ENCODE measurements around the gene LEKR1. TPM values are rescaled to one million over a fixed set of nuclear protein-coding genes. Genes with fewer than 3 reads are reported as not detected.

LEKR1 gene
- polyA plus RNA-seq, 1 donor from 2014 or later, result 2.7 TPM

GRCh38 chr3:156923349-156923748 is 97.2 kb downstream of the LEKR1 start:
- H3F3A ChIP-seq (ENCODE audit: insufficient read depth, low read length, poor library complexity, severe bottlenecking), result no peaks in the 10 kb centered on the region
- H3K79me2 ChIP-seq (replicated peaks; ENCODE audit: insufficient read depth, low read length), result no peaks in the 10 kb centered on the region
- H3K9me3 ChIP-seq (ENCODE audit: low read length), result no peaks in the 10 kb centered on the region
- H3K36me3 ChIP-seq (ENCODE audit: insufficient read depth, low read length), result no peaks in the 10 kb centered on the region
- H3K9me2 ChIP-seq (ENCODE audit: insufficient read depth, low read length), result no peaks in the 10 kb centered on the region
- no peak overlapping the region for H3K4me3 ChIP-seq (ENCODE audit: low read length)
- no peak overlapping the region for H3K27ac ChIP-seq (ENCODE audit: low read length)
- TF ChIP-seq SMC3 (conservative IDR thresholded peaks at IDR 0.05; ENCODE audit: poor library complexity) (no peak), EP300 (conservative IDR thresholded peaks at IDR 0.05; ENCODE audit: poor library complexity, severe bottlenecking) (no peak), REST (IDR thresholded peaks at IDR 0.05; ENCODE audit: borderline replicate concordance) (no peak), TAF1 (IDR thresholded peaks at IDR 0.05; ENCODE audit: low read depth) (no peak), MXI1 (conservative IDR thresholded peaks at IDR 0.05; ENCODE audit: poor library complexity, severe bottlenecking) (no peak), CTCF (IDR thresholded peaks at IDR 0.05; ENCODE audit: poor library complexity, severe bottlenecking) (no peak), POLR2AphosphoS5 (IDR thresholded peaks at IDR 0.05) (no peak), RAD21 (conservative IDR thresholded peaks at IDR 0.05) (no peak), EZH2 (IDR thresholded peaks at IDR 0.05; ENCODE audit: borderline replicate concordance, insufficient read depth, low read length, poor library complexity, severe bottlenecking) (no peak)
- no peaks in the 10 kb centered on the region for H3K27me3 ChIP-seq (ENCODE audit: insufficient read depth, low read depth, low read length)
- H4K20me1 ChIP-seq (ENCODE audit: insufficient read depth), result no peaks in the 10 kb centered on the region
- no peak overlapping the region for H2AFZ ChIP-seq (ENCODE audit: low read depth, low read length)
- H3K4me2 ChIP-seq (ENCODE audit: low read length), result no peak overlapping the region
- H3K9ac ChIP-seq (ENCODE audit: low read length), result no peak overlapping the region

GRCh38 chr3:156938724-156939123 is 112.6 kb downstream of the LEKR1 start:
- no peak overlapping the region for H2AFZ ChIP-seq (ENCODE audit: low read depth, low read length)
- H3K27ac ChIP-seq (ENCODE audit: low read length), result no peak overlapping the region
- H3K9me3 ChIP-seq (ENCODE audit: low read length), result no peaks in the 10 kb centered on the region
- no peak overlapping the region for H3K4me2 ChIP-seq (ENCODE audit: low read length)
- H3K4me3 ChIP-seq (ENCODE audit: low read length), result no peak overlapping the region
- no peaks in the 10 kb centered on the region for H3K36me3 ChIP-seq (ENCODE audit: insufficient read depth, low read length)
- H4K20me1 ChIP-seq (ENCODE audit: insufficient read depth), result no peaks in the 10 kb centered on the region
- no peaks in the 10 kb centered on the region for H3K9me2 ChIP-seq (ENCODE audit: insufficient read depth, low read length)
- H3F3A ChIP-seq (ENCODE audit: insufficient read depth, low read length, poor library complexity, severe bottlenecking), result no peaks in the 10 kb centered on the region
- no peak overlapping the region for H3K9ac ChIP-seq (ENCODE audit: low read length)
- no peaks in the 10 kb centered on the region for H3K79me2 ChIP-seq (replicated peaks; ENCODE audit: insufficient read depth, low read length)
- no peak for TF ChIP-seq REST (IDR thresholded peaks at IDR 0.05; ENCODE audit: borderline replicate concordance)
- no peak for TF ChIP-seq EP300 (conservative IDR thresholded peaks at IDR 0.05; ENCODE audit: poor library complexity, severe bottlenecking)
- TF ChIP-seq MXI1 (conservative IDR thresholded peaks at IDR 0.05; ENCODE audit: poor library complexity, severe bottlenecking), result no peak
- TF ChIP-seq TAF1 (IDR thresholded peaks at IDR 0.05; ENCODE audit: low read depth), result no peak
- TF ChIP-seq SMC3 (conservative IDR thresholded peaks at IDR 0.05; ENCODE audit: poor library complexity), result no peak
- no peak for TF ChIP-seq RAD21 (conservative IDR thresholded peaks at IDR 0.05)
- TF ChIP-seq POLR2AphosphoS5 (IDR thresholded peaks at IDR 0.05), result no peak
- no peak for TF ChIP-seq CTCF (IDR thresholded peaks at IDR 0.05; ENCODE audit: poor library complexity, severe bottlenecking)
- no peak for TF ChIP-seq EZH2 (IDR thresholded peaks at IDR 0.05; ENCODE audit: borderline replicate concordance, insufficient read depth, low read length, poor library complexity, severe bottlenecking)
- no peaks in the 10 kb centered on the region for H3K27me3 ChIP-seq (ENCODE audit: insufficient read depth, low read depth, low read length)

Measured in neural cell (in vitro differentiated cells).